Measurements from ENCODE around the gene MICU1.

DNA sequence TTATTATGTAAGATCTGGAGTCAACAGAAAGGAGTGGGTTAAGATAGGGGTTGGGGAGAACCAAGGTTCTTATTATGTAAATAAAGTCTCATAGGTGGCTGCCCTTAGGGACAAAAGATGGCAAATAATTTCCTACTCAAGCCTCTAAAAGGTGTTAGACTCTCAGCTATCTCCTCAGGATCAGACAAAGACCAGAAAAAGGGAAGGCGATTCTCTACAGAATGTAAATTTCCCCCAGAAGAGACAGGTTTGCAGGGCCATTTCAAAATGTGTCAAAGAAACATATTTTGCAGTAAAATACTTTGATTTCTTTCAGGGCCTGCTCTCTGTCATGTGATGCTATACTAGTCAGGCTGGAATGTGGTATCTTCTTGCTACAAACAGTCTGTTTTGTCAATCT, 80.3 kb downstream of the MICU1 start:
- TF ChIP-seq, protein P1, sequence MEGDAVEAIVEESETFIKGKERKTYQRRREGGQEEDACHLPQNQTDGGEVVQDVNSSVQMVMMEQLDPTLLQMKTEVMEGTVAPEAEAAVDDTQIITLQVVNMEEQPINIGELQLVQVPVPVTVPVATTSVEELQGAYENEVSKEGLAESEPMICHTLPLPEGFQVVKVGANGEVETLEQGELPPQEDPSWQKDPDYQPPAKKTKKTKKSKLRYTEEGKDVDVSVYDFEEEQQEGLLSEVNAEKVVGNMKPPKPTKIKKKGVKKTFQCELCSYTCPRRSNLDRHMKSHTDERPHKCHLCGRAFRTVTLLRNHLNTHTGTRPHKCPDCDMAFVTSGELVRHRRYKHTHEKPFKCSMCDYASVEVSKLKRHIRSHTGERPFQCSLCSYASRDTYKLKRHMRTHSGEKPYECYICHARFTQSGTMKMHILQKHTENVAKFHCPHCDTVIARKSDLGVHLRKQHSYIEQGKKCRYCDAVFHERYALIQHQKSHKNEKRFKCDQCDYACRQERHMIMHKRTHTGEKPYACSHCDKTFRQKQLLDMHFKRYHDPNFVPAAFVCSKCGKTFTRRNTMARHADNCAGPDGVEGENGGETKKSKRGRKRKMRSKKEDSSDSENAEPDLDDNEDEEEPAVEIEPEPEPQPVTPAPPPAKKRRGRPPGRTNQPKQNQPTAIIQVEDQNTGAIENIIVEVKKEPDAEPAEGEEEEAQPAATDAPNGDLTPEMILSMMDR (IDR thresholded peaks at IDR 0.05) = no peak
- no peak for TF ChIP-seq POLR2AphosphoS5 (IDR thresholded peaks at IDR 0.05; ENCODE audit: low read depth, low read length)
- TF ChIP-seq, protein P2, sequence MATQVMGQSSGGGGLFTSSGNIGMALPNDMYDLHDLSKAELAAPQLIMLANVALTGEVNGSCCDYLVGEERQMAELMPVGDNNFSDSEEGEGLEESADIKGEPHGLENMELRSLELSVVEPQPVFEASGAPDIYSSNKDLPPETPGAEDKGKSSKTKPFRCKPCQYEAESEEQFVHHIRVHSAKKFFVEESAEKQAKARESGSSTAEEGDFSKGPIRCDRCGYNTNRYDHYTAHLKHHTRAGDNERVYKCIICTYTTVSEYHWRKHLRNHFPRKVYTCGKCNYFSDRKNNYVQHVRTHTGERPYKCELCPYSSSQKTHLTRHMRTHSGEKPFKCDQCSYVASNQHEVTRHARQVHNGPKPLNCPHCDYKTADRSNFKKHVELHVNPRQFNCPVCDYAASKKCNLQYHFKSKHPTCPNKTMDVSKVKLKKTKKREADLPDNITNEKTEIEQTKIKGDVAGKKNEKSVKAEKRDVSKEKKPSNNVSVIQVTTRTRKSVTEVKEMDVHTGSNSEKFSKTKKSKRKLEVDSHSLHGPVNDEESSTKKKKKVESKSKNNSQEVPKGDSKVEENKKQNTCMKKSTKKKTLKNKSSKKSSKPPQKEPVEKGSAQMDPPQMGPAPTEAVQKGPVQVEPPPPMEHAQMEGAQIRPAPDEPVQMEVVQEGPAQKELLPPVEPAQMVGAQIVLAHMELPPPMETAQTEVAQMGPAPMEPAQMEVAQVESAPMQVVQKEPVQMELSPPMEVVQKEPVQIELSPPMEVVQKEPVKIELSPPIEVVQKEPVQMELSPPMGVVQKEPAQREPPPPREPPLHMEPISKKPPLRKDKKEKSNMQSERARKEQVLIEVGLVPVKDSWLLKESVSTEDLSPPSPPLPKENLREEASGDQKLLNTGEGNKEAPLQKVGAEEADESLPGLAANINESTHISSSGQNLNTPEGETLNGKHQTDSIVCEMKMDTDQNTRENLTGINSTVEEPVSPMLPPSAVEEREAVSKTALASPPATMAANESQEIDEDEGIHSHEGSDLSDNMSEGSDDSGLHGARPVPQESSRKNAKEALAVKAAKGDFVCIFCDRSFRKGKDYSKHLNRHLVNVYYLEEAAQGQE (IDR thresholded peaks at IDR 0.05; ENCODE audit: insufficient read depth in 1 of 2, low read depth in 2 of 2, low read length in 1 of 2) = no peak
- no peak for TF ChIP-seq SIN3A (IDR thresholded peaks at IDR 0.05; ENCODE audit: borderline replicate concordance, insufficient read depth, low read depth, low read length)
